GM20000 (cell line): ENCODE measurements around the gene AP1G1.

Experiments used
- DNase-seq: peaks from one replicate; pipeline ENCODE4 v3.0.0; 2012; ENCODE audit warnings: low spot score
- TF ChIP-seq, protein P1 (sequence below): IDR thresholded peaks from 2 replicates; pipeline ENCODE4 v1.5.1; 2012; ENCODE audit warnings: mild to moderate bottlenecking, control low read depth; ENCODE audit errors: extremely low read depth, missing control alignments

The AP1G1 gene

DNA sequence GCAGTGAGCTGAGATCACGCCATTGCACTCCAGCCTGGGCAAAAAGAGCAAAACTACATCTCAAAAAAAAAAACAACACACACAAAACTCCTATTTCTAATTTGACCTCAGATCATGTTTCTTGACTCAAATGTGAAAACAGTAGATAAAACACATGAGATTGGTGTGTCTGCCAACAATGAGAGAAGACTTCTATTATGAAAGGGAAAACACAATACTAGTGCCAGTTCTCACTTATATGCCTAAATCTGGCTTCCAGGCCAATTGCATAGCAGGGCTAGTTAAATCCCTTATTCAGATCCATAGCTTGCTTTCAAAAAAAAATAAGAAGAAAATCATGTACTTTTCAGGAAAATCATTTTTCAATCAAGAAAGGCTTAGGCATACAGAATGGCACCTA, 39.4 kb downstream of the AP1G1 start:
- TF ChIP-seq, protein P1, sequence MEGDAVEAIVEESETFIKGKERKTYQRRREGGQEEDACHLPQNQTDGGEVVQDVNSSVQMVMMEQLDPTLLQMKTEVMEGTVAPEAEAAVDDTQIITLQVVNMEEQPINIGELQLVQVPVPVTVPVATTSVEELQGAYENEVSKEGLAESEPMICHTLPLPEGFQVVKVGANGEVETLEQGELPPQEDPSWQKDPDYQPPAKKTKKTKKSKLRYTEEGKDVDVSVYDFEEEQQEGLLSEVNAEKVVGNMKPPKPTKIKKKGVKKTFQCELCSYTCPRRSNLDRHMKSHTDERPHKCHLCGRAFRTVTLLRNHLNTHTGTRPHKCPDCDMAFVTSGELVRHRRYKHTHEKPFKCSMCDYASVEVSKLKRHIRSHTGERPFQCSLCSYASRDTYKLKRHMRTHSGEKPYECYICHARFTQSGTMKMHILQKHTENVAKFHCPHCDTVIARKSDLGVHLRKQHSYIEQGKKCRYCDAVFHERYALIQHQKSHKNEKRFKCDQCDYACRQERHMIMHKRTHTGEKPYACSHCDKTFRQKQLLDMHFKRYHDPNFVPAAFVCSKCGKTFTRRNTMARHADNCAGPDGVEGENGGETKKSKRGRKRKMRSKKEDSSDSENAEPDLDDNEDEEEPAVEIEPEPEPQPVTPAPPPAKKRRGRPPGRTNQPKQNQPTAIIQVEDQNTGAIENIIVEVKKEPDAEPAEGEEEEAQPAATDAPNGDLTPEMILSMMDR = no peak
- no peak for DNase-seq

DNA sequence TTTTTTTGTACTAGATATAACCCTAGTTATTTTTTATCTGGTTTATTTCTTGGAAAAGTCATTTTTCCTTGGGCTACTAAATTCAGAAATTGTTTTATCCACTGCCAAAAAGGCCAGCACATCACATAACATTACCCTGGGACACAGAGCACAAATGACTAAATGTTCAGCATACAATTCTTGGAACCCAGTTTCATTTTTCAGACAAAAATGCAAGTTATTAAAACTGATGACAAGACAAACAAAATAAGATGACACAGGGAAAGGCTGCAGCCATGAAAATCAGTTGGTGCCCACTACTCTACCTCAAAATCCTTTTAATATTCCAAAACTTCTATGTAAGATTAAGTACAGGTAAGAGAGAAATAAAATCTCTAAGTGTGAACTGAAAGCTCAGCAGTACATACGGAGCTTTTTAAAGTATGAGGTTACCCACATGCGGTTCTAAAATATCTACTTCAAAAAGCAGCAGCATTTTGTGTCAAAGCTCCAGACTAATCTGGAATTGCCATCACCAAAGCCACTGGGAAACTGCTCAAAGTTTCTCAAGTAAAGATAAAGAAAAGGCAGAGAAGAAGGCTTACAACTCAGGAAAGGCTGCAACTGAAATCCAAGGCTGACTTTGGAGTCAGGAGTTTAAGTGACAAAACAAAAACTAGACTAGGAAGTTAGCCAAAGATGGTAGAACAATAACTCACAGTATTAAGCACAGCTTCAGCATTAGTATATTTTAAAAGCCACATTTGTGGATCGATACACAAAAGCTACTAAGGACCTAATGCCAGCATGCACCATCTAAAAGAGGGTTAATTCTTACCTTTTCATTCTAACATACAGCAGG, 41.4 kb downstream of the AP1G1 start:
- no peak for DNase-seq
- TF ChIP-seq, protein P1 = no peak

DNA sequence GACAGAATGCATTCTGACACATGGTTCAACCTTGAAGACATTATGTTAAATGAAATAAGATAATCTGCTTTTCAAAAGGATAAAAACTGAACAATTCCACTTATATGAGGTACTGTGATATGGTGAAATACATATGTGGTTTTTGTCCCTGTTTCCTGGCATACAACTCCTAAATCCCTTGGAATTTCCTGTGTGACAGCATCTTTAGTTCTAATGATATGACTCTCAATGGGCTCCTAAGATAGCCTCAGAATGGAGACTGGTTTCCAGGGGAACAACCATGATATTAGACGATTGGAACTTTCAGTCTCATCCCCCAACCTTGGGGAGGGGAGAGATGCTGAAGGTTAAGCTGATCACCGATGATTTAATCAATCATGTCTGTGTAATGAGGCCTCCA, 46.4 kb downstream of the AP1G1 start:
- no peak for DNase-seq
- TF ChIP-seq, protein P1 = no peak

DNA sequence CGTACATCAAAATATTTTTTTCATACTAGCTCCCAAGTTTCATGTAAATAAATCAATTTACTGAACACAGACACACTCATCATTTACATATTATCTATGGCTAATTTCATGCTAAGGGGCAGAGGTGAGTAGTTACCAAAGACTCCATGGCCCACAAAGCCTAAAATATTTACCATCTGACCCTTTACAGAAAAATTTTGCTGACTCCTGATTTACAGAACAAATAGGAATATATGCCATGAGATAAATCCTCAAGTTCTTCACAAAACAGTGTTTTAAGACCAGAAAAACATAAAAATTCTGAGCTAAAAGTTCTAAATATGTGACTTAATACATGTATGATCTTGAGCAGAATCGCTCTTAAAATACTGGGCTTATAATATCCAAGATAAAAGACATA, 47.5 kb downstream of the AP1G1 start:
- no peak for DNase-seq
- TF ChIP-seq, protein P1 = no peak

DNA sequence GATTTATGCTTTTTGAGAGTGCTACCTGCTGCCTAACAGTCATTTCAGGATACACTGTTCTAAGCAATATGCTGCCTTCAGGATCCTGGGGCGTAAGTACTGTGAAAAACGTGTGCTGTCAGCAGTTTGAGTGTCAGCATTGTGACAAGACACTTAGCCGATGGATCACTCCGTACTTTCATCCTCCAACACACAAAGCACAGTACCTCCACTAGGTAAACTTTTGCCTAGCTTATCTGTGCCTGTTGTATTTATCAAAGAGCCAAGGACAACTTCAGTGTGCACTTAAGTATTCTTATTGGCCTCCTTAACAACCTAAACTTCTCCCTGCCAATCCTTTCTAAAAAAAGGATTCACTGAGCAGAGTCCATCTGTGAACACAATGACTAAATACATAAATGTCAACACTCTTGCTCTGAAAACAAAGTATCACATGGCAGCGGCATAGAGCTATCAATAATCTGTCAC, 50.3 kb downstream of the AP1G1 start:
- no peak for DNase-seq
- TF ChIP-seq, protein P1 = no peak

DNA sequence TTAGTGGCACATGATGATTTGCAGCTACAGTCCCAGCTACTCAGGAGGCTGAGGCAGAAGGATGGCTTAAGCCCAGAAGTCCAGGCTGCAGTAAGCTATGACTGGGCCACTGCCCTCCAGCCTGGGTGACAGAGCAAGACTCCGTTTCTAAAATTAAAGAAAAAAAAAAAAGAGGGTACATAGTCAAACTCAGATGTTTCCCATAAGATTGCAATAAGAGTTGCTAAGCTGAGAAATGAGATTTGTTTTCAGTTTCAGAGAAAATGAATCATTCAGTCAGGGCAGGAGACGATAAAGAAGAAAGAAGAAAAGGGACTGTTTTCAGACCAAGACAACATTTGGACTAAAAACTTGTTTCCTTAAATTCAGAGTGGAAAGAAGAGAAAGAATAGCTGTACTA, 54.0 kb downstream of the AP1G1 start:
- no peak for DNase-seq
- TF ChIP-seq, protein P1 = no peak

DNA sequence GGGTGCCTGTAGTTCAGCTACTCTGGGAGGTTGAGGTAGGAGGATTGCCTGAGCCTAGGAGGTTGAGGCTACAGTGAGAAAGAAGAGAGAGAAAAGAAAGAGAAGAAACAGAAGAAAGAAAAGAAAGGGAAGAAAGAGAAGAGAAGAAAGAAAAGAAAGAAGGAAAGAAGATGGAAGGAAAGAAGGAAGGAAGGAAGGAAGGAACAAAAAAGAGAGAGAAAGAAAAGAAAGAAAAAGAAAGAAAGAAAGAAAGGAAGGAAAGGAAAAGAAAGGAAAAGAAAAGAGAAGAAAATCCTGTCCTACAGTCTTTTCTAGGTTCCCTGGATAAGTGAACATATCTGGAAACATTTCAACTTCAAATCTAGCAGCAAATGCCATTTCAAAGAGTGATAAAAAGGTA, 54.5 kb downstream of the AP1G1 start:
- TF ChIP-seq, protein P1 = no peak
- DNase-seq = no peak
